Dendritic cell treated with granulocyte-macrophage colony-stimulating factor and Interleukin-4, amounts not matched to agents 40 ng/mL and 50 ng/mL, for 4 days (primary cell): ENCODE data around the gene KCND2.

Source experiments
- H3K27ac Mint-ChIP-seq: one replicate; pipeline ENCODE4 v1.8.0; 2022; ENCODE audit warnings: mild to moderate bottlenecking, mixed read lengths
- H3K27me3 Mint-ChIP-seq: one replicate; pipeline ENCODE4 v1.8.0; 2022; ENCODE audit warnings: mild to moderate bottlenecking, mixed read lengths
- H3K36me3 Mint-ChIP-seq: one replicate; pipeline ENCODE4 v1.8.0; 2022; ENCODE audit warnings: low read depth, mixed read lengths
- H3K4me1 Mint-ChIP-seq: one replicate; pipeline ENCODE4 v1.8.0; 2022; ENCODE audit warnings: low read depth, mixed read lengths
- H3K4me3 Mint-ChIP-seq: one replicate; pipeline ENCODE4 v1.8.0; 2022; ENCODE audit warnings: mild to moderate bottlenecking, moderate library complexity, mixed read lengths
- H3K9me3 Mint-ChIP-seq: one replicate; pipeline ENCODE4 v1.8.0; 2022; ENCODE audit warnings: mixed read lengths
- intact Hi-C: fragments of 100-400 bp; cut with micrococcal nuclease; formaldehyde crosslinking; loops from one replicate; pipeline ENCODE4 v1.15.0; 2022

The KCND2 gene

GRCh38 chr7:120460949-120461348 is 188.0 kb downstream of the KCND2 start:
- Mint-ChIP-seq H3K4me3 (no peak overlapping the region), H3K9me3 (peaks cover 17% of the 10 kb centered on the region)
- intact Hi-C loops = no loop called here

GRCh38 chr7:120462991-120463390 is 190.0 kb downstream of the KCND2 start:
- intact Hi-C loops = no loop called here
- H3K4me1 Mint-ChIP-seq = no peaks in the 10 kb centered on the region
- H3K9me3 Mint-ChIP-seq = peaks cover 1% of the 10 kb centered on the region
- no peaks in the 10 kb centered on the region for H3K36me3 Mint-ChIP-seq
- H3K27ac Mint-ChIP-seq = no peak overlapping the region
- no peak overlapping the region for H3K4me3 Mint-ChIP-seq
- H3K27me3 Mint-ChIP-seq = no peaks in the 10 kb centered on the region

More at GRCh38 chr7:120460949-120461348, 188.0 kb downstream of the KCND2 start:
- no peaks in the 10 kb centered on the region for H3K4me1 Mint-ChIP-seq
- no peaks in the 10 kb centered on the region for H3K27me3 Mint-ChIP-seq
- no peaks in the 10 kb centered on the region for H3K36me3 Mint-ChIP-seq
- H3K27ac Mint-ChIP-seq = no peak overlapping the region

GRCh38 chr7:120464104-120464503 is 191.1 kb downstream of the KCND2 start:
- Mint-ChIP-seq H3K4me3 (no peak overlapping the region), H3K27ac (no peak overlapping the region), H3K36me3 (no peaks in the 10 kb centered on the region), H3K27me3 (no peaks in the 10 kb centered on the region), H3K9me3 (no peaks in the 10 kb centered on the region), H3K4me1 (no peaks in the 10 kb centered on the region)
- intact Hi-C loops = no loop called here

- no peaks in the 10 kb centered on the region for H3K4me1 Mint-ChIP-seq
- H3K9me3 Mint-ChIP-seq = no peaks in the 10 kb centered on the region
- intact Hi-C loops = no loop called here
- no peak overlapping the region for H3K4me3 Mint-ChIP-seq
- no peak overlapping the region for H3K27ac Mint-ChIP-seq
- no peaks in the 10 kb centered on the region for H3K36me3 Mint-ChIP-seq
- no peaks in the 10 kb centered on the region for H3K27me3 Mint-ChIP-seq
Observed at GRCh38 chr7:120467676-120468075, 194.7 kb downstream of the KCND2 start.

GRCh38 chr7:120468611-120469010 is 195.6 kb downstream of the KCND2 start:
- intact Hi-C loops = no loop called here
- Mint-ChIP-seq H3K36me3 (no peaks in the 10 kb centered on the region), H3K27me3 (no peaks in the 10 kb centered on the region), H3K27ac (no peak overlapping the region), H3K4me3 (no peak overlapping the region), H3K4me1 (no peaks in the 10 kb centered on the region), H3K9me3 (no peaks in the 10 kb centered on the region)

GRCh38 chr7:120472892-120473291 is 199.9 kb downstream of the KCND2 start:
- Mint-ChIP-seq H3K27me3 (no peaks in the 10 kb centered on the region), H3K36me3 (no peaks in the 10 kb centered on the region), H3K4me1 (no peaks in the 10 kb centered on the region), H3K27ac (no peak overlapping the region), H3K4me3 (no peak overlapping the region), H3K9me3 (no peaks in the 10 kb centered on the region)
- intact Hi-C loops = no loop called here

- H3K27ac Mint-ChIP-seq = no peak overlapping the region
- intact Hi-C loops = no loop called here
- no peaks in the 10 kb centered on the region for H3K9me3 Mint-ChIP-seq
- H3K27me3 Mint-ChIP-seq = no peaks in the 10 kb centered on the region
- H3K4me1 Mint-ChIP-seq = no peaks in the 10 kb centered on the region
- H3K36me3 Mint-ChIP-seq = no peaks in the 10 kb centered on the region
- H3K4me3 Mint-ChIP-seq = no peak overlapping the region
Observed at GRCh38 chr7:120473352-120473751, 200.4 kb downstream of the KCND2 start.

- no peaks in the 10 kb centered on the region for H3K4me1 Mint-ChIP-seq
- no peaks in the 10 kb centered on the region for H3K36me3 Mint-ChIP-seq
- H3K9me3 Mint-ChIP-seq = peaks cover 6% of the 10 kb centered on the region
- intact Hi-C loops = no loop called here
- no peaks in the 10 kb centered on the region for H3K27me3 Mint-ChIP-seq
- no peak overlapping the region for H3K27ac Mint-ChIP-seq
- no peak overlapping the region for H3K4me3 Mint-ChIP-seq
Observed at GRCh38 chr7:120475994-120476393, 203.0 kb downstream of the KCND2 start.

GRCh38 chr7:120480472-120480871 is 207.5 kb downstream of the KCND2 start:
- Mint-ChIP-seq H3K4me3 (no peak overlapping the region), H3K27me3 (no peaks in the 10 kb centered on the region), H3K36me3 (no peaks in the 10 kb centered on the region), H3K9me3 (peaks cover 8% of the 10 kb centered on the region), H3K27ac (no peak overlapping the region), H3K4me1 (no peaks in the 10 kb centered on the region)
- intact Hi-C loops = no loop called here

GRCh38 chr7:120480930-120481329 is 208.0 kb downstream of the KCND2 start:
- Mint-ChIP-seq H3K9me3 (peaks cover 8% of the 10 kb centered on the region), H3K4me1 (no peaks in the 10 kb centered on the region), H3K27me3 (no peaks in the 10 kb centered on the region), H3K27ac (no peak overlapping the region), H3K4me3 (no peak overlapping the region), H3K36me3 (no peaks in the 10 kb centered on the region)
- intact Hi-C loops = no loop called here

- H3K36me3 Mint-ChIP-seq = no peaks in the 10 kb centered on the region
- intact Hi-C loops = no loop called here
- H3K4me1 Mint-ChIP-seq = no peaks in the 10 kb centered on the region
- peaks cover under 1% of the 10 kb centered on the region for H3K9me3 Mint-ChIP-seq
- no peak overlapping the region for H3K4me3 Mint-ChIP-seq
- H3K27me3 Mint-ChIP-seq = no peaks in the 10 kb centered on the region
- H3K27ac Mint-ChIP-seq = no peak overlapping the region
Observed at GRCh38 chr7:120486164-120486563, 213.2 kb downstream of the KCND2 start.

- no peaks in the 10 kb centered on the region for H3K27me3 Mint-ChIP-seq
Observed at GRCh38 chr7:120502132-120502531, 229.2 kb downstream of the KCND2 start.

GRCh38 chr7:120502825-120503224 is 229.8 kb downstream of the KCND2 start:
- H3K36me3 Mint-ChIP-seq = no peaks in the 10 kb centered on the region
- H3K4me1 Mint-ChIP-seq = no peaks in the 10 kb centered on the region
- intact Hi-C loops = no loop called here
- H3K27ac Mint-ChIP-seq = no peak overlapping the region
- H3K4me3 Mint-ChIP-seq = no peak overlapping the region
- no peaks in the 10 kb centered on the region for H3K27me3 Mint-ChIP-seq
- no peaks in the 10 kb centered on the region for H3K9me3 Mint-ChIP-seq

More at GRCh38 chr7:120502132-120502531, 229.2 kb downstream of the KCND2 start:
- intact Hi-C loops = no loop called here
- no peak overlapping the region for H3K27ac Mint-ChIP-seq
- H3K4me3 Mint-ChIP-seq = no peak overlapping the region
- H3K36me3 Mint-ChIP-seq = no peaks in the 10 kb centered on the region
- no peaks in the 10 kb centered on the region for H3K4me1 Mint-ChIP-seq
- H3K9me3 Mint-ChIP-seq = no peaks in the 10 kb centered on the region

GRCh38 chr7:120504386-120504785 is 231.4 kb downstream of the KCND2 start:
- no peak overlapping the region for H3K27ac Mint-ChIP-seq
- no peaks in the 10 kb centered on the region for H3K36me3 Mint-ChIP-seq
- H3K4me1 Mint-ChIP-seq = no peaks in the 10 kb centered on the region
- H3K9me3 Mint-ChIP-seq = no peaks in the 10 kb centered on the region
- no peaks in the 10 kb centered on the region for H3K27me3 Mint-ChIP-seq
- intact Hi-C loops = no loop called here
- no peak overlapping the region for H3K4me3 Mint-ChIP-seq

- no peaks in the 10 kb centered on the region for H3K27me3 Mint-ChIP-seq
- no peaks in the 10 kb centered on the region for H3K4me1 Mint-ChIP-seq
- intact Hi-C loops = no loop called here
Observed at GRCh38 chr7:120505770-120506169, 232.8 kb downstream of the KCND2 start.

More at GRCh38 chr7:120505770-120506169, 232.8 kb downstream of the KCND2 start:
- Mint-ChIP-seq H3K4me3 (no peak overlapping the region), H3K9me3 (no peaks in the 10 kb centered on the region), H3K27ac (no peak overlapping the region), H3K36me3 (no peaks in the 10 kb centered on the region)
